Adipocyte (in vitro differentiated cells): ENCODE measurements around the gene MGLL.
A peak's percentile ranks its signal among the peaks of the same experiment; 100 is the strongest.

Experiments used
- DNase-seq: peaks from one replicate; pipeline ENCODE4 v3.0.0-alpha.2; 2015; ENCODE audit warnings: low read depth
- H3K27me3 ChIP-seq: replicated peaks from 2 replicates; pipeline ENCODE4 v1.7.0; 2013; ENCODE audit warnings: mild to moderate bottlenecking, low read length, moderate library complexity; ENCODE audit not compliant: control insufficient read depth, insufficient read depth
- H3K36me3 ChIP-seq: 2 replicates; pipeline ENCODE4 v1.7.0; 2013; ENCODE audit warnings: low read length, mild to moderate bottlenecking, moderate library complexity; ENCODE audit not compliant: control insufficient read depth, insufficient read depth, severe bottlenecking
- H3K4me1 ChIP-seq: 2 replicates; pipeline ENCODE4 v1.7.0; 2013; ENCODE audit warnings: mild to moderate bottlenecking, low read length, moderate library complexity; ENCODE audit not compliant: control insufficient read depth, insufficient read depth
- H3K4me3 ChIP-seq: 2 replicates; pipeline ENCODE4 v1.7.0; 2013; ENCODE audit warnings: mild to moderate bottlenecking, low read length, moderate library complexity
- H3K9ac ChIP-seq: 2 replicates; pipeline ENCODE4 v1.7.0; 2013; ENCODE audit warnings: mild to moderate bottlenecking, low read length, moderate library complexity
- H3K9me3 ChIP-seq: 2 replicates; pipeline ENCODE4 v1.7.0; 2013; ENCODE audit warnings: mild to moderate bottlenecking, low read length, moderate library complexity; ENCODE audit not compliant: control insufficient read depth

Gene MGLL

DNA sequence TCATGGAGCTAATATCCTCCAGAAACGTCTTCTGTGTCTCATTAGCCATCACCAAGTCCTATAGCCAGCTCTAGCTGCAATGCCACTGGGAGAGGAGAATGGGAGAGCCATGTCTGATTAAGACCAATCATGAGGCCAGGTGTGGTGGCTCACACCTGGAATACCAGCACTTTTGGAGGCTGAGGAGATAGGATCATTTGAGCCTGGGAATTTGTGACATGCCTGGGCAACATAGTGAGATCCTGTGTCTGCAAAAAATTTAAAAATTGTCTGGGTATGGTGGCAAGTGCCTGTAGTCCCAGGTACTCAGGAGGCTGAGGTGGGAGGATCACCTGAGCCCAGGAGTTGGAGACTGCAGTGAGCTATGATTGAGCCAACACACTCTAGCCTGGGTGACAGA, 13.1 kb downstream of the MGLL start:
- peaks cover 13% of the 10 kb centered on the region for H3K4me1 ChIP-seq
- H3K27me3 ChIP-seq = no peaks in the 10 kb centered on the region
- no peak for DNase-seq
- H3K4me3 ChIP-seq = no peak overlapping the region
- H3K9ac ChIP-seq = no peak overlapping the region
- peaks cover 62% of the 10 kb centered on the region for H3K36me3 ChIP-seq
- H3K9me3 ChIP-seq = no peaks in the 10 kb centered on the region

GRCh38 chr3:127808197-127808596, 14.1 kb downstream of the MGLL start:
- Histone ChIP-seq H3K36me3 (peaks cover 55% of the 10 kb centered on the region), H3K27me3 (no peaks in the 10 kb centered on the region), H3K9ac (no peak overlapping the region), H3K4me3 (no peak overlapping the region), H3K9me3 (no peaks in the 10 kb centered on the region), H3K4me1 (peaks cover 12% of the 10 kb centered on the region)
- no peak for DNase-seq

DNA sequence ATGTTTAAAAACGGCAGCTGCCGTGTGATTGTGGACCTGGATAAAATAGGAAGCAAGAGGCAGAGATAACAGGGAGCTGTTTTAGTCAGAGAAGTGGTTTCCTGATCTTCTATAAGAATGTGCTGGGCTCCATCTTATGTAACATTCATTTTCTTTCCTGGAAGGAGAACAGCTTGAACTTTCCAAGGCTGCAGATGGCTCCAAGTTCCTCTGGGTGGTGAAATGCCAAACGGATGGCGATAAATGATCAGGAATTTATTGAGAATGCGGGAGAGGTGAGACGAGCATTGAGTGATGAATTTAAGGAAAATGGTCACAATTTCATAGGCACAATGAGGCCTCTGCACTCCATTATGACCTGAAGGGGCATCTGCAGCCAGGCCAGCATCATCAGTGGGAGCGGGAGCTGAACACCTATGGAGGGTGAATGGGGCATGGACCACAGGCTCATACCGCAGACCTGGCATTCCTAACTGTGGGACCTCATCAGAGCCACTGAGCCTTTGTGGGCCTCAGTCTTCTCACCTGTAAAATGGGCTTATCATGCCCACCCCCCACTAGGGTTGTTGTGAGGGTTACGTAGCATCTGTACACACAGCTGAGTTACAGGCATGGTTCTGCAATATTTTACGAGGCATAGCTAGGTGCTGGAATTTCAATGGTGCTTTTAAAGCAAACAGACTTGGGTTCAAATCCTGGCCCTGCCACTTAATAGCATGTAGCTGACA, 17.1 kb downstream of the MGLL start:
- H3K4me3 ChIP-seq = no peak overlapping the region
- H3K36me3 ChIP-seq = peaks cover 30% of the 10 kb centered on the region
- H3K9me3 ChIP-seq = no peaks in the 10 kb centered on the region
- H3K9ac ChIP-seq = no peak overlapping the region
- DNase-seq = no peak
- H3K4me1 ChIP-seq = peaks cover 20% of the 10 kb centered on the region
- no peaks in the 10 kb centered on the region for H3K27me3 ChIP-seq

GRCh38 chr3:127804141-127804540, 18.2 kb downstream of the MGLL start:
- H3K9me3 ChIP-seq = no peaks in the 10 kb centered on the region
- H3K36me3 ChIP-seq = peaks cover 23% of the 10 kb centered on the region
- DNase-seq = no peak
- H3K27me3 ChIP-seq = no peaks in the 10 kb centered on the region
- peaks cover 31% of the 10 kb centered on the region for H3K4me1 ChIP-seq
- no peak overlapping the region for H3K9ac ChIP-seq
- H3K4me3 ChIP-seq = no peak overlapping the region

- peaks cover 35% of the 10 kb centered on the region for H3K4me1 ChIP-seq
- H3K36me3 ChIP-seq = peaks cover 22% of the 10 kb centered on the region
- DNase-seq = peak; percentile 75
- H3K9ac ChIP-seq = no peak overlapping the region
- H3K4me3 ChIP-seq = no peak overlapping the region
- no peaks in the 10 kb centered on the region for H3K27me3 ChIP-seq
- no peaks in the 10 kb centered on the region for H3K9me3 ChIP-seq
Measured at GRCh38 chr3:127803619-127804018, 18.7 kb downstream of the MGLL start.

DNA sequence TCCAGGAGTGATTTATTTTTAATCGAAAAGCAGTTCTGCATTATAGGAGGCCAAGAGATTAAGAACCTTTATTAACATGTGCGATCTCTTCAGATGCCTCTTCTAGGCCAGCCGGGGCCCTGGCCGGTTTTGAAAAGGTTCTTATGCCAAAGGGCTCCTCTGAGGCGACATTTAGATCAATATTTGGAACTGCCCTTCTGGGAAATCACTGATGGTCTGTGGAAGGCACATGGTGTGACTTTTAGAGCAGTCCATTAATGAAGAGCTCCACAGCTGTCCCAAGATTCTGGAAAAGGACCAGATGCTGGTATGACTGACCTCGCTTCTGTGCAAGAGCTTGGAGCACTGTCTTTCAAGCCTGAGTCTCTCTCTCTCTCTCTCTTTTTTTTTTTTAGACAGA, 19.7 kb downstream of the MGLL start:
- Histone ChIP-seq H3K36me3 (peaks cover 22% of the 10 kb centered on the region), H3K4me3 (no peak overlapping the region), H3K9me3 (no peaks in the 10 kb centered on the region), H3K27me3 (no peaks in the 10 kb centered on the region), H3K9ac (no peak overlapping the region), H3K4me1 (peaks cover 35% of the 10 kb centered on the region)
- no peak for DNase-seq

GRCh38 chr3:127801731-127802313, 20.5 kb downstream of the MGLL start:
- Histone ChIP-seq H3K4me1 (peaks cover 35% of the 10 kb centered on the region), H3K36me3 (peaks cover 28% of the 10 kb centered on the region), H3K4me3 (no peak overlapping the region), H3K9me3 (no peaks in the 10 kb centered on the region), H3K27me3 (no peaks in the 10 kb centered on the region), H3K9ac (no peak overlapping the region)
- no peak for DNase-seq

- H3K36me3 ChIP-seq = peaks cover 26% of the 10 kb centered on the region
- DNase-seq = no peak
- H3K4me3 ChIP-seq = no peak overlapping the region
- H3K9ac ChIP-seq = no peak overlapping the region
- H3K4me1 ChIP-seq = peaks cover 38% of the 10 kb centered on the region
- H3K27me3 ChIP-seq = no peaks in the 10 kb centered on the region
- no peaks in the 10 kb centered on the region for H3K9me3 ChIP-seq
Measured at GRCh38 chr3:127800508-127800907, 21.8 kb downstream of the MGLL start.

GRCh38 chr3:127799476-127800222, 22.7 kb downstream of the MGLL start:
- H3K4me3 ChIP-seq = no peak overlapping the region
- peaks cover 33% of the 10 kb centered on the region for H3K4me1 ChIP-seq
- H3K9me3 ChIP-seq = no peaks in the 10 kb centered on the region
- DNase-seq = peak; percentile 79
- H3K9ac ChIP-seq = no peak overlapping the region
- H3K36me3 ChIP-seq = peaks cover 29% of the 10 kb centered on the region
- no peaks in the 10 kb centered on the region for H3K27me3 ChIP-seq

DNA sequence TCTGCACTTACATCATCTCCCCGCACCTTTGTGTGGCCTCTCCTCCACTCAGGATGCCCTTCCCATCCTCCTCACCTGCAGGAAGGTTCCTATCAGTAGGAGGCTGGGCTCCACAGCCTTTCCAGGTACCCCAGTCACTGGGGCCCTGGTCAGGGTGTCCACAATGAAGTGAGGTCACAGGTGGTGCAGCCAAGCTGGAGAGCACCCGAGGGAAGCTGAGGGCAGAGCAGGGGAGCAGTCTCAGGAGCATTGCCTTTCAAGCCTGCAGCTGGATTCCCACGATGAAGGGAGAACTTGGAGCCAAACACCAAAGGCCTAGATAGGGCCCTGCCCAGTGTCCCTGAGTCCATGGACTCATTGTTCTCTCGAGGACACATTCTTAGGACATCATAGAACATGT, 23.6 kb downstream of the MGLL start:
- DNase-seq = no peak
- no peak overlapping the region for H3K9ac ChIP-seq
- no peaks in the 10 kb centered on the region for H3K27me3 ChIP-seq
- H3K4me1 ChIP-seq = peaks cover 32% of the 10 kb centered on the region
- H3K4me3 ChIP-seq = no peak overlapping the region
- H3K36me3 ChIP-seq = peaks cover 35% of the 10 kb centered on the region
- peaks cover 4% of the 10 kb centered on the region for H3K9me3 ChIP-seq

DNA sequence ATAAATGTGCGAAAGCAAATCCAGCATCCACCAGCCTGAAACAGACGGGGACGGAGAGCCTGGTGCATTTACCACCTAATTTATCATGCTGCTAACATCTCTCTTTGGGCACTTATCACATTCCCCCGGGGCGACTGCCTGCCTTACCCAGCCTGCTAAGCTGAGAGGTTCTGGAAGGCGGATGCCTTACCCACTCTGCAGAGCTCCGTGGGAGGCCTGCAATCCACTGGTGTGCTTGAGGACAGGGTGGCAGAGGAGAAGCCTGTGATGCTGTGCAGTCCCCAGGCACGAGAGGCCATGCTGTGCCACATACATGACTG, 25.5 kb downstream of the MGLL start:
- Histone ChIP-seq H3K4me3 (no peak overlapping the region), H3K4me1 (peaks cover 38% of the 10 kb centered on the region), H3K27me3 (no peaks in the 10 kb centered on the region), H3K9ac (no peak overlapping the region), H3K9me3 (peaks cover 4% of the 10 kb centered on the region), H3K36me3 (peaks cover 35% of the 10 kb centered on the region)
- DNase-seq = no peak
